A673 (cell line): ENCODE measurements around the gene DPH7. TPM values are rescaled to one million over a fixed set of nuclear protein-coding genes. Genes with fewer than 3 reads are reported as not detected.
"Not testable (repeated sequence)": the region's sequence is repeated elsewhere in the genome, so short reads cannot be mapped to it uniquely, and the experiment has no call there.

Experiments used
- BruUV-seq: library from RNA; stranded (reverse); fragments of 400-500 nt; replicated peaks from 2 replicates; lab custom pipeline; 2021; lab: Mats Ljungman, UMichigan
- CTCF ChIA-PET: fragments of 300-600 bp; sonication (Branson Sonifier 250); formaldehyde crosslinking; loops from one replicate; lab custom pipeline; 2022; ENCODE audit warnings: antibody characterized with exemption; lab: Charles Lee
- POLR2A ChIA-PET: fragments of 300-600 bp; sonication (Branson Sonifier 250); formaldehyde crosslinking; loops from one replicate; lab custom pipeline; 2022; ENCODE audit warnings: antibody characterized with exemption; ENCODE audit not compliant: low non-redundant PET; lab: Charles Lee
- DNase-seq: peaks from one replicate; pipeline ENCODE4 v3.0.0-alpha.2; 2015; ENCODE audit warnings: low spot score
- H3K27ac ChIP-seq: fragments of 200-600 bp; sonication (generic); 2 replicates; pipeline ENCODE4 v1.5.1; 2016; ENCODE audit warnings: mixed run types, low read depth, mild to moderate bottlenecking, mixed read lengths, antibody characterized with exemption, low read length; ENCODE audit not compliant: poor library complexity, severe bottlenecking
- H3K27me3 ChIP-seq: fragments of 200-600 bp; sonication (generic); replicated peaks from 2 replicates; pipeline ENCODE4 v1.6.1; 2017; ENCODE audit warnings: mixed run types, low read depth, mild to moderate bottlenecking, mixed read lengths, antibody characterized with exemption, low read length; ENCODE audit not compliant: insufficient read depth, poor library complexity
- H3K36me3 ChIP-seq: fragments of 200-600 bp; sonication (generic); 2 replicates; pipeline ENCODE4 v1.6.1; 2016; ENCODE audit warnings: mixed run types, mild to moderate bottlenecking, mixed read lengths, antibody characterized with exemption, low read length; ENCODE audit not compliant: insufficient read depth, poor library complexity, severe bottlenecking
- H3K4me1 ChIP-seq: fragments of 200-600 bp; sonication (generic); 2 replicates; pipeline ENCODE4 v1.6.1; 2017; ENCODE audit warnings: mixed run types, mild to moderate bottlenecking, mixed read lengths, antibody characterized with exemption, low read length; ENCODE audit not compliant: insufficient read depth, poor library complexity, severe bottlenecking
- H3K4me3 ChIP-seq: fragments of 200-600 bp; sonication (generic); 2 replicates; pipeline ENCODE4 v1.5.1; 2016; ENCODE audit warnings: low read depth, mixed run types, mild to moderate bottlenecking, mixed read lengths, low read length; ENCODE audit not compliant: poor library complexity, severe bottlenecking
- H3K9me3 ChIP-seq: fragments of 200-600 bp; sonication (generic); 2 replicates; pipeline ENCODE4 v1.6.1; 2016; ENCODE audit warnings: mixed run types, low read depth, mild to moderate bottlenecking, mixed read lengths, antibody characterized with exemption, low read length; ENCODE audit not compliant: poor library complexity, severe bottlenecking
- CTCF ChIP-seq: fragments of 300-800, 200-600 bp; sonication (generic); conservative IDR thresholded peaks from 2 replicates; pipeline ENCODE4 v1.5.1; 2017; ENCODE audit warnings: low read depth, mild to moderate bottlenecking, antibody characterized with exemption, low read length, moderate library complexity, mixed read lengths
- EZH2 ChIP-seq: fragments of 200-600 bp; sonication (generic); IDR thresholded peaks from 2 replicates; pipeline ENCODE4 v1.6.1; 2017; ENCODE audit warnings: borderline replicate concordance, low read depth, mild to moderate bottlenecking, mixed read lengths, antibody characterized with exemption, low read length; ENCODE audit not compliant: poor library complexity, severe bottlenecking
- intact Hi-C: fragments of 100-400 bp; cut with micrococcal nuclease; formaldehyde crosslinking; loops from one replicate; pipeline ENCODE4 v1.10.0; 2022; ENCODE audit not compliant: unreplicated experiment
- total RNA-seq: library from RNA; stranded (reverse); gene quantifications from 2 replicates; pipeline ENCODE4 v1.2.3, GENCODE V29; 2021

DPH7 gene
- total RNA-seq, 1 experiment from 2014 or later = 56.9 TPM

- BruUV-seq = no TSS peak
- Histone ChIP-seq H3K27me3 (no peaks in the 10 kb centered on the region), H3K9me3 (no peaks in the 10 kb centered on the region), H3K27ac (no peak overlapping the region), H3K36me3 (no peaks in the 10 kb centered on the region), H3K4me3 (no peak overlapping the region), H3K4me1 (peaks cover 27% of the 10 kb centered on the region)
- ChIA-PET POLR2A (no interaction called here), CTCF (no interaction called here)
- no peak for TF ChIP-seq CTCF
- TF ChIP-seq EZH2 = no peak
- intact Hi-C loops = no loop called here
- DNase-seq = peak; percentile 59
Observed at GRCh38 chr9:137602661-137603060, 23.9 kb upstream of the DPH7 start.

DNA sequence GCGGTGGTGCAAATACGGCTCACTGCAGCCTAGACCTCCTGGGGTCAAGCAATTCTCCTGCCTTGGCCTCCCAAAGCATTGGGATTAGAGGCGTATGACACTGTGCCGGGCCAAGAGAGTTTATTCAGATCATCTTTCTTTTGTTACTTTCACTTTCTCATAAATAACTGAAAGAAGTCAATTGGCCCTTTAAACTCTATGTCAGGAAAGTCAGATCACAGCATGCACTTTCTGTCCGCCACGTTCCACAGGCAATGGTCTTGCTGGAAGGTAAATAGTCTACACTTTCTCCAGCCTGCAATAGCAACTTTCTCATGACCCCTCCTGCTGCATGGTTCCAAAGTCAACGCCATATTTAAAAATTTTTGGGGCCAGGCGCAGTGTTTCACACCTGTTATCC is 20.2 kb upstream of the DPH7 start:
- no peaks in the 10 kb centered on the region for H3K27me3 ChIP-seq
- H3K9me3 ChIP-seq = no peaks in the 10 kb centered on the region
- intact Hi-C loops = no loop called here
- H3K4me3 ChIP-seq = no peak overlapping the region
- H3K27ac ChIP-seq = no peak overlapping the region
- DNase-seq = no peak
- no peaks in the 10 kb centered on the region for H3K36me3 ChIP-seq
- ChIA-PET POLR2A (interaction anchor here (0.5 kb wide), 1 partner anchor 88 kb away, joined by 3 read pairs; no protein-coding TSS in a partner anchor), CTCF (no interaction called here)
- no TSS peak for BruUV-seq
- H3K4me1 ChIP-seq = peaks cover 8% of the 10 kb centered on the region
- TF ChIP-seq CTCF (no peak), EZH2 (no peak)

- BruUV-seq, CTCF ChIA-PET: not testable (repeated sequence)
Observed at GRCh38 chr9:137596577-137596976, 17.9 kb upstream of the DPH7 start.

GRCh38 chr9:137593176-137593575 is 14.5 kb upstream of the DPH7 start:
- no peaks in the 10 kb centered on the region for H3K9me3 ChIP-seq
- H3K36me3 ChIP-seq = peaks cover 5% of the 10 kb centered on the region
- H3K4me3 ChIP-seq = no peak overlapping the region
- intact Hi-C loops = no loop called here
- TF ChIP-seq CTCF (no peak), EZH2 (no peak)
- POLR2A ChIA-PET = no interaction called here
- DNase-seq = no peak
- no TSS peak for BruUV-seq
- H3K27ac ChIP-seq = no peak overlapping the region
- H3K4me1 ChIP-seq = peaks cover 7% of the 10 kb centered on the region
- no peaks in the 10 kb centered on the region for H3K27me3 ChIP-seq
- CTCF ChIA-PET = no interaction called here

More at GRCh38 chr9:137596577-137596976, 17.9 kb upstream of the DPH7 start:
- H3K4me1 ChIP-seq, H3K36me3 ChIP-seq, H3K4me3 ChIP-seq, H3K9me3 ChIP-seq, H3K27me3 ChIP-seq, H3K27ac ChIP-seq, POLR2A ChIA-PET, DNase-seq, intact Hi-C loops: not testable (repeated sequence)
